Middle frontal gyrus (tissue), 1 donor: ENCODE data around the gene TMEM219.

ENCODE experiments used
- DNase-seq: peaks from one replicate; pipeline ENCODE4 v3.0.0-alpha.2; 2015; ENCODE audit warnings: low spot score; ENCODE audit errors: extremely low spot score

Gene TMEM219

GRCh38 chr16:29982560-29983419, 20.9 kb downstream of the TMEM219 start:
- DNase-seq, result no peak

DNA sequence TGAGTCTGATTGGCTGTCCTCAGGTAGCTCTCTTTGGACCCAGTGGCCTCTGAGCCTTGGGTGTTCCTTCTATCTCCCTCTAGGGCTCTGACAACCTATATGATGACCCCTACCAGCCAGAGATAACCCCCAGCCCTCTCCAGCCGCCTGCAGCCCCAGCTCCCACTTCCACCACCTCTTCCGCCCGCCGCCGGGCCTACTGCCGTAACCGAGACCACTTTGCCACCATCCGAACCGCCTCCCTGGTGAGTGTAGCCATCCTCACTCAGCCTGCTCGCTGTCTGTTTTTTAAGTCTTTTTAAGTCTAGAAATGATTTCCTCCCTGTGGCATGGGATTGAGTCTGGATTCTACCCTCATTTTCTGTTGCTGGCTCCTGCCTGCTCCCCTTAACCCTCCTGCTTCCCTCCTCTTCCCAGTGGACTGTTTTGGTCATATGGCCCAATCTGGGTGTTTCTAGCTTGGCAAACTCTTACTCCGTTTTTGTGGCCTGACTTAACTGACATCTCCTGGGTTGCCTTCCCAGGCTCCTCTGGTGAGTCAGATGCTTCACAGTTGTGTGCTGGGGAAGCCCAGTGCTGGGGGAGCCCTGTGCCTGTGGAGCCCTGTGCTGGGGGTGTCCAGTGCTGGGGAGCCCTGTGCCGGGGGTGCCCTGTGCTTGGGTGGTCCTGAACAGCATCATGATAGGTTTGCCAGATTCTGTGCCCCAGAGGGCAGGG, 21.7 kb downstream of the TMEM219 start:
- no peak for DNase-seq

GRCh38 chr16:29984137-29984763, 22.4 kb downstream of the TMEM219 start:
- no peak for DNase-seq

GRCh38 chr16:29984764-29985147, 22.9 kb downstream of the TMEM219 start:
- no peak for DNase-seq

GRCh38 chr16:29985271-29985811, 23.5 kb downstream of the TMEM219 start:
- DNase-seq, result no peak

GRCh38 chr16:29986231-29986630, 24.4 kb downstream of the TMEM219 start:
- DNase-seq, result no peak

GRCh38 chr16:29986931-29987330, 25.1 kb downstream of the TMEM219 start:
- no peak for DNase-seq

GRCh38 chr16:29987371-29988085, 25.6 kb downstream of the TMEM219 start:
- no peak for DNase-seq

DNA sequence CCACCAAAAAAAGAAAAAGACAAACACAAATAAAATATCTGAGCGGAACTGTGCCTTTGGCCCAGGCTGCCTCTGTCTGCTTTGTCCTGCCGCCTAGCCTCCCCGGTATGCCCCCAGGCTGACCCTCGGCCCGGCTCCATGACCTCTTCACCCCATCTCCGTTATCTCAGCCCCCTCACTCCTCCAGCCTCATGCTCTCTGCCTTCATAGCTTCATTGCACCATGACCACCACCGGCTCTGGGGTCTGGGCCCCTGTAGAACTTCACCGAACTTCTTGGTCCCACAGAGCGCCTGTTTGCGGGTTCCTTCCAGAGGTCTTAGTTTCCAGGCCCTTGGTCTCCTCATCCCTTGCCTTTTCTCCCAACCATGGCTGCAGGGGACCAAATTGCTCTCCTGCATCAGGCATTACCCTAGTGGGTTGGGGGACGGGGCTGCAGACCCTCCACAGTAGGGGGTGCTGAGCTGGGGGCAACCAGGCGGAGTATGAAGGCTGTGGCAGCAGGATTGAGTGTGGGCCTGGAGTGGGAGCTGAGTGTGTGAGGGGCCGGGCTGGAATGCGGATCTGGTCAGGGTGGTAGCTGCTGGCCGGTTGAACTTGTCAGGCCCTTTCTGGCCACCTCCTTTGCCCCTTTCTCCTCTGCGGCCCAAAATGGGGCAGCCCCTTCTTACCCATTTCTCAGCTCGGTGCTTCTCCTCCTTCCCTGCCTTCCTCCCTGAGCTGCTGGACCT, 26.6 kb downstream of the TMEM219 start:
- no peak for DNase-seq

DNA sequence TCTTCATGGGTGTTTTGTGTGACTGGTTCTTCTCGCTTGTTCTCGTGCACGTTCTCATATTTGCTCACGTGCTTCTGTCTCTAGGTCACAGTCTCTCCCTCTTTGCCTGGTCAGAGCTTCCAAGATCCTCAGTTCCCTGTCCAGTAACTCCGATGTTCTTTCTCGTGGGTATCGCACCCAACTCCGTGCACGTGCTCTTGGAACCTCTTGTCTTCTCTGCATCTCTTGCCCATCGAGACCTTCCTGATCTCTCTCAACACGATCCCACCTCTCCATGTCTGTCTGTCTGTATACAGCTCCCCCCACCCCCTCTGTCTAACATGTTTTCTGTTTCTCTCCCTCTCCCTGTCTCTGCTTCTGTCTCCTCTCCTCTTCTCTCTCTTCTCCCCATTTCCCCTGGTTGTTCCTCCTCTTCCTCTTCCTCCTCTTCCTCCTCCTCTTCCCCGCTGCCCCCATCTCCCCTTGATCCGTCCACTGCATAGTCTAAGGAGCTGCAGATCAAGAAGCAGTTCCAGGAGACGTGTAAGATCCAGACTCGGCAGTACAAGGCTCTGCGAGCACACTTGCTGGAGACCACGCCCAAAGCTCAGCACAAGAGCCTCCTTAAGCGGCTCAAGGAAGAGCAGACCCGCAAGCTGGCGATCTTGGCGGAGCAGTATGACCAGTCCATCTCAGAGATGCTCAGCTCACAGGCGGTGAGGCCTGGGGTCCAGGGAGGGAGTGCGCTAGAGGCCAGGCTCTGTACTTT, 27.4 kb downstream of the TMEM219 start:
- DNase-seq, result no peak

- no peak for DNase-seq
These were observed 28.2 kb downstream of the TMEM219 start for GRCh38 chr16:29990034-29990433.

DNA sequence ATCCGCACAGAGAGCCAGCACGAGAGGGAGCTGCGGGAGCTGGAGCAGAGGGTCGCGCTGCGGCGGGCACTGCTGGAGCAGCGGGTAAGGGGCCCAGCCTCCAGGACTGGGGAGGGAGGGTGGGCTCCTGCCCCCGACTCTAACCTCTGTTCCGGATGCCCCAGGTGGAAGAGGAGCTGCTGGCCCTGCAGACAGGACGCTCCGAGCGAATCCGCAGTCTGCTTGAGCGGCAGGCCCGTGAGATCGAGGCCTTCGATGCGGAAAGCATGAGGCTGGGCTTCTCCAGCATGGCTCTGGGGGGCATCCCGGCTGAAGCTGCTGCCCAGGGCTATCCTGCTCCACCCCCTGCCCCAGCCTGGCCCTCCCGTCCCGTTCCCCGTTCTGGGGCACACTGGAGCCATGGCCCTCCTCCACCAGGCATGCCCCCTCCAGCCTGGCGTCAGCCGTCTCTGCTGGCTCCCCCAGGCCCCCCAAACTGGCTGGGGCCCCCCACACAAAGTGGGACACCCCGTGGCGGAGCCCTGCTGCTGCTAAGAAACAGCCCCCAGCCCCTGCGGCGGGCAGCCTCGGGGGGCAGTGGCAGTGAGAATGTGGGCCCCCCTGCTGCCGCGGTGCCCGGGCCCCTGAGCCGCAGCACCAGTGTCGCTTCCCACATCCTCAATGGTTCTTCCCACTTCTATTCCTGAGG, 29.1 kb downstream of the TMEM219 start:
- DNase-seq, result no peak

GRCh38 chr16:29991571-29991904, 29.7 kb downstream of the TMEM219 start:
- DNase-seq, result no peak

GRCh38 chr16:29992344-29992967, 30.6 kb downstream of the TMEM219 start:
- no peak for DNase-seq

DNA sequence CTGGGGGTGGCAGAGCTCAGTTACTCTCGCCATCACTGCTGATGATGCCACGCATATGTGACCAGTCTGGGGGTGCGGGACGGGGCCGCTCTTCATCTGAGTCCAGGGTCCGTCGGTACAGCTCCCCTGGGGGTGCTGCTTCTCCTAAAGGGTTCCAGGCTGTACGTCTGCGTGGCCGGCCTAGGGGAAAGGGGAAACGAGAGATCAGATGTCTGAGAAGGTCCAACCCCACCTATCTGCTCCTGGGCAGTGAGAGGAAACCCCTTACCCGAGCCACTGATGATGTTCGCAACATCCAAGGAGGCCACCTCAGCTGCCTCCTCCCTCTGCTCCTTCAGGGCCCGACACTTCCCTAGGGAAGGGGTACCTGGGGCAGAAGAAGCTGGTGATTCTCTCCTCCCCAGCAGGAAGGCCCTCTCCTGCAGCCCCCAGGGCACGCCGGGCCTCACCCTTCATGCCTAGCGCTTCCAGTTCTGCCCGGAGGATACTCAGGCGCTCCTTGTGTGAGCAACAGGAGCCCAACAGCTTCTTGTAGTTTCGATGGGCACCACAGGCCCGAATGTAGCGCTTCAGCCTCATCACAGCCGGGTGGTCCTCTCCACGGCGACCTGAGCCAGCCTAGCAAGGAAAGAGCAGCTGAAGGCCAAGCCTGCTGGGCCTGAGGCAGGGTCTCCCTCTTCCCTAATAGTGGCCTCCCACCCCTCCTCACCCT, 31.5 kb downstream of the TMEM219 start:
- DNase-seq, result no peak

DNA sequence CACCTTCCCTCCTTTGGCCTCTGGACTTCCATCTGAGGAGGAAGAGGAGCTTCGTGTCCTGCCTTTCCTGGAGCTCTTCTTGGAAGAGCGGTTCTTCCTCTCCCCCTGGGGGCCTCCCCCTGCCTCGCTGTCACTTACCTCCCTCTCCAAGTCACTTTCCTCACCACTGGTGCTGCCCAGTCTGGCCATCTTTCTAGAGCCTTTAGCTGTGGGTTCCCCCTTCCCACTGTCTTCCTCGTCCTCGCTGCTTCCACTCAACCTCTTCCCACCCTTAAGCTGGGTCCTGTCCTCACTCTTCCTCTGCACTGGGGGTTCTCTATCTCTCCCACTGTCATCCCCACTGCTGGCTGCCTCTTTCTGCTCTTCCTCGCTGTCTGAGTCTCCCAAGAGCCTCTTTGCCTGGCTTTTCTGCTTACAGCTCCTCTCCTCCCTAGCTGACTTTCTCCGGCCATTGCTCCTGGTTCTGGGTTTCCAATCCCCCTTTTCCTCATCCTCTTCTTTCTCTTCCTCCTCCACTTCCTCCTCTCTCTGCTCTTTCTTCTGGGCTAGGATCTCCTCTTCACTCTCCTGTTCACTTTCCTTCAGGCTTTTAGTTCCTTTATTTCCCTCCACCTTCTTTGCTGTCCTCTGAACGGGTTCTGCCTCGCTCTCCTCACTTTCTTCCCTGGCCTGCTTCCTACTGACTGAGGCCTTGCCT, 32.2 kb downstream of the TMEM219 start:
- no peak for DNase-seq

DNA sequence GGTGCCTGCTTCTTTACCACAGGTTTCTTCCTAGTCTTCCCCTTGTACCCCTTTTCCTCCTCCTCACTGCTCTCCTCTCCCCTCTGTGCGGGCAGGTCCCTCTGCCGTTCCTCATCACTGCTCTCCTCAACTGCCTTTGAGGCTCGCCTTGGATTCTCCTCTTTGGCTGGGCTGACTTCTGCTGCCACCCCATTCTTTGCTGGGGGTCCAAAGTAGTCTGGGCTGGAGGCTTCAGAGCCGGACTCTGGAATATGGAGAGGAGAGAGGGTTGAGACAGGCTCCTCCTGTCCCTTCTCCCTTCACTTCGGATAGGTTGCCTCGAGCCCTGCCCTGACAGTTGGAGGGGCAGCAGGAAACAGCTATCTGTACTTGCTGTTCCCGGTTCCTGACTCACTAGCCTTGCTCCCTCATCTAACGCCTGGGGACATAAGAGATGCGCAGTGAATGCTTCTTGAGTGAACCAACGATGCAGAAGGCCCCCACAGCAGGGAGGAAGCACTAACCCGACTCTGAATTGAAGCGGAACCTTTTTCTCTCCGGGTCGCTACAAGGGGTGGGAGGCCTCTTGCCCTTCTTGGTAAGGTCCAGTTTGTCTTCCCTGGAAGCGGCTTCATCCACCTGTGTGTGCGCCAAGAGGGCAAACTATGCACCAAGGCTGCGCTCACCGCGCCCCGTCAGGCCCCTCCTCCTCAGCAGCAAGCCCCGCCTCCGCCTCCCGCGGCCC, 32.9 kb downstream of the TMEM219 start:
- no peak for DNase-seq
